ENCODE data around the gene IFT81. TPM values are rescaled to one million over a fixed set of nuclear protein-coding genes. Genes with fewer than 3 reads are reported as not detected.

IFT81 gene
- total and polyA plus RNA-seq, 2 of the 13 experiments (the other 11 are each of a cell fraction or from before 2014, with no cell fraction given), result 4.2 to 13.0 TPM

DNA sequence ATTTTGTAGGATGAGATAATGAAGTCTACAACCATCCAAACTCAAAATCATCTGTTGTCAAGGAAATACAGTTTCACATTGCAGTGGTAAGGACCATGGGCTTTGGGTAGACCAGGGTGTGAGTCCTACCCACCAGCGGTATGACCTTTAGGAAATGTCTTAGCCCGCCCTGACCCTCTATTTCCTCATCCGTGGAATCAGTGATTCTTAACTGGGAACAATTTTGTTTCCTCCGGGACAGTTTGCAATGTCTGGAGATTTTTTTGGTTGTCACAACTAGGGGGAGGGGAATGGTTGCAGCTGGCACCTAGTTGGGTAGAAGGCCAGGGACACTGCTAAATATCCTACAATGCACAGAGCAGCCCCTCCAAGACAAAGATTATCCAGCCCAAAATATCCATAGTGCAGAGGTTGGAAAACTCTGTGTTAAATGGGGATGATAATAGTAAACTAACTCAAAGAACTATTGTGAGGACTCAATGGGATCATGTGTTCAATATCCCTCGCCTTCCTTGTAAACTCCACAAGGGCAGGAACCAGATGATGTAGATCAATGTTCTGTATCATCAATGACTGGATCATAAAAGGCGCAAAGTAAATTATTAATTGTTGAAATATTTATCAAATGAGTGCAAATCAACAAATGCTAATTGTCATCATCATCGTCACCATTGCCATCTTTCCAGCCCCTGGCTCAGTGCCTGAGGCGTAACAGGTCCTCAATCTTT lies 15.7 kb upstream of the IFT81 start (continued):
- TF ChIP-seq SRSF1 (optimal IDR thresholded peaks at IDR 0.05; ENCODE audit: low read depth, low read length) (no peak), NR2C2 (CRISPR knock-in tag; IDR thresholded peaks at IDR 0.05; ENCODE audit: borderline replicate concordance) (no peak), ZMYM4 (CRISPR knock-in tag; IDR thresholded peaks at IDR 0.05) (no peak), SMAD1 (CRISPR knock-in tag; IDR thresholded peaks at IDR 0.05; ENCODE audit: borderline replicate concordance, low read depth) (no peak), ZSCAN21 (CRISPR knock-in tag; IDR thresholded peaks at IDR 0.05; ENCODE audit: borderline replicate concordance) (no peak), SCMH1 (CRISPR knock-in tag; IDR thresholded peaks at IDR 0.05; ENCODE audit: borderline replicate concordance) (no peak), TCF7 (IDR thresholded peaks at IDR 0.05; ENCODE audit: low read depth) (no peak), KAT2B (IDR thresholded peaks at IDR 0.05; ENCODE audit: borderline replicate concordance, low read depth, low read length) (no peak), ATRX (CRISPR knock-in tag; IDR thresholded peaks at IDR 0.05; ENCODE audit: borderline replicate concordance) (no peak), THRA (CRISPR knock-in tag; IDR thresholded peaks at IDR 0.05; ENCODE audit: borderline replicate concordance) (no peak), ZNF703 (CRISPR knock-in tag; IDR thresholded peaks at IDR 0.05; ENCODE audit: borderline replicate concordance) (no peak), GABPA (IDR thresholded peaks at IDR 0.05; ENCODE audit: low read depth, low read length) (no peak), GABPA (CRISPR knock-in tag; IDR thresholded peaks at IDR 0.05; ENCODE audit: low read depth) (no peak), ZNF281 (CRISPR knock-in tag; IDR thresholded peaks at IDR 0.05; ENCODE audit: borderline replicate concordance) (no peak), CBX1 (IDR thresholded peaks at IDR 0.05; ENCODE audit: low read depth) (no peak), POLR2A (IDR thresholded peaks at IDR 0.05; ENCODE audit: insufficient read depth in 1 of 2, low read depth in 2 of 2, low read length in 2 of 2) (no peak), POLR2AphosphoS5 (IDR thresholded peaks at IDR 0.05; ENCODE audit: low read depth, low read length) (no peak), IKZF1 (IDR thresholded peaks at IDR 0.05) (no peak)
- TF ChIP-seq, protein P1, sequence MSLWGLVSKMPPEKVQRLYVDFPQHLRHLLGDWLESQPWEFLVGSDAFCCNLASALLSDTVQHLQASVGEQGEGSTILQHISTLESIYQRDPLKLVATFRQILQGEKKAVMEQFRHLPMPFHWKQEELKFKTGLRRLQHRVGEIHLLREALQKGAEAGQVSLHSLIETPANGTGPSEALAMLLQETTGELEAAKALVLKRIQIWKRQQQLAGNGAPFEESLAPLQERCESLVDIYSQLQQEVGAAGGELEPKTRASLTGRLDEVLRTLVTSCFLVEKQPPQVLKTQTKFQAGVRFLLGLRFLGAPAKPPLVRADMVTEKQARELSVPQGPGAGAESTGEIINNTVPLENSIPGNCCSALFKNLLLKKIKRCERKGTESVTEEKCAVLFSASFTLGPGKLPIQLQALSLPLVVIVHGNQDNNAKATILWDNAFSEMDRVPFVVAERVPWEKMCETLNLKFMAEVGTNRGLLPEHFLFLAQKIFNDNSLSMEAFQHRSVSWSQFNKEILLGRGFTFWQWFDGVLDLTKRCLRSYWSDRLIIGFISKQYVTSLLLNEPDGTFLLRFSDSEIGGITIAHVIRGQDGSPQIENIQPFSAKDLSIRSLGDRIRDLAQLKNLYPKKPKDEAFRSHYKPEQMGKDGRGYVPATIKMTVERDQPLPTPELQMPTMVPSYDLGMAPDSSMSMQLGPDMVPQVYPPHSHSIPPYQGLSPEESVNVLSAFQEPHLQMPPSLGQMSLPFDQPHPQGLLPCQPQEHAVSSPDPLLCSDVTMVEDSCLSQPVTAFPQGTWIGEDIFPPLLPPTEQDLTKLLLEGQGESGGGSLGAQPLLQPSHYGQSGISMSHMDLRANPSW (CRISPR knock-in tag; IDR thresholded peaks at IDR 0.05; ENCODE audit: borderline replicate concordance), result no peak
- TF ChIP-seq, protein P2, sequence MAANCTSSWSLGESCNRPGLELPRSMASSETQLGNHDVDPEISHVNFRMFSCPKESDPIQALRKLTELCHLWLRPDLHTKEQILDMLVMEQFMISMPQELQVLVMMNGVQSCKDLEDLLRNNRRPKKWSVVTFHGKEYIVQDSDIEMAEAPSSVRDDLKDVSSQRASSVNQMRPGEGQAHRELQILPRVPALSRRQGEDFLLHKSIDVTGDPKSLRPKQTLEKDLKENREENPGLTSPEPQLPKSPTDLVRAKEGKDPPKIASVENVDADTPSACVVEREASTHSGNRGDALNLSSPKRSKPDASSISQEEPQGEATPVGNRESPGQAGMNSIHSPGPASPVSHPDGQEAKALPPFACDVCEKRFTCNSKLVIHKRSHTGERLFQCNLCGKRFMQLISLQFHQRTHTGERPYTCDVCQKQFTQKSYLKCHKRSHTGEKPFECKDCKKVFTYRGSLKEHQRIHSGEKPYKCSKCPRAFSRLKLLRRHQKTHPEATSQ (CRISPR knock-in tag; IDR thresholded peaks at IDR 0.05; ENCODE audit: borderline replicate concordance), result no peak

Measured in HepG2 (cell line).